NOMO-1 treated with DMSO at 0.1 percent for 48 hours (cell line): ENCODE measurements around the gene VRTN.
"Not testable (repeated sequence)": the region's sequence is repeated elsewhere in the genome, so short reads cannot be mapped to it uniquely, and the experiment has no call there.

Experiments used
- DNase-seq: peaks from one replicate; lab custom pipeline; 2025; ENCODE audit not compliant: unreplicated experiment; lab: John Stamatoyannopoulos, UW

VRTN gene

GRCh38 chr14:74348735-74349463, 628 bp downstream of the VRTN start:
- no peak for DNase-seq

GRCh38 chr14:74349757-74350156, 1.5 kb downstream of the VRTN start:
- no peak for DNase-seq

DNA sequence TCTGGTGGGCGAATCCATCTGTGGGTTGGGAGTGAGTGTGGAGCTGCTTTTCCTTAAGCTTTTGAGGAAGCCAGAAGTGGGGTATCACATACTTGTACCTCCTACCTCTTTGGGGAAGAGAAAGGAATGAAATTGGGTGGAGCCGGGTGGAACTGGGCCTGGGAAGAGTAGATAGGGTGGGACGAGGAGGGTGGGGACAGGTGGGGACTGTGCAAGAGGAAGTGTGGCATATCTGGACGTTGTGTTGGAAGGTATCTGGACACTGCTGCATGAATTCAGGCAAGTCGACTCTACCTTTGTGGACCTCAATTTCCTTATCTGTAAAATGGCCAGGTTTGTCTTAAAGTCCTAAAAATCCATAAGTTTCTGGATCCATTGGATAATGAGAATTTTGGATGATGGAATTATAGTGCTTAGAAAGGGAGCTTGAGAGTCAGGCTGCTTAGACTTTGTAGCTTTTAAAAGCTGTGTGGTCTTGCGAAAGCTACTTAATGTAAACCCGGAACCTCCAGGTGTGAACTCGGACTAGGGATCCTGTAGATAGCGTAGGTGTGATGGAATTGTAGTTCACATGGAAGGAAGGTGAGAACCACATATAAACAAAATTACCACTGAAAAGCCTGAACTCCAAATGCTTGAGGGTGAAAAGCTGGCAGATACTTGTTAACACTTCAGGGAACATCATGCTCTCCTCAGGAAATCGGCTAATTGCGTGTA, 2.1 kb downstream of the VRTN start:
- DNase-seq = no peak

- no peak for DNase-seq
Observed at GRCh38 chr14:74350928-74351323, 2.7 kb downstream of the VRTN start.

- DNase-seq = no peak
Observed at GRCh38 chr14:74356892-74357575, 8.8 kb downstream of the VRTN start.

- no peak for DNase-seq
Observed at GRCh38 chr14:74357585-74357984, 9.3 kb downstream of the VRTN start.

DNA sequence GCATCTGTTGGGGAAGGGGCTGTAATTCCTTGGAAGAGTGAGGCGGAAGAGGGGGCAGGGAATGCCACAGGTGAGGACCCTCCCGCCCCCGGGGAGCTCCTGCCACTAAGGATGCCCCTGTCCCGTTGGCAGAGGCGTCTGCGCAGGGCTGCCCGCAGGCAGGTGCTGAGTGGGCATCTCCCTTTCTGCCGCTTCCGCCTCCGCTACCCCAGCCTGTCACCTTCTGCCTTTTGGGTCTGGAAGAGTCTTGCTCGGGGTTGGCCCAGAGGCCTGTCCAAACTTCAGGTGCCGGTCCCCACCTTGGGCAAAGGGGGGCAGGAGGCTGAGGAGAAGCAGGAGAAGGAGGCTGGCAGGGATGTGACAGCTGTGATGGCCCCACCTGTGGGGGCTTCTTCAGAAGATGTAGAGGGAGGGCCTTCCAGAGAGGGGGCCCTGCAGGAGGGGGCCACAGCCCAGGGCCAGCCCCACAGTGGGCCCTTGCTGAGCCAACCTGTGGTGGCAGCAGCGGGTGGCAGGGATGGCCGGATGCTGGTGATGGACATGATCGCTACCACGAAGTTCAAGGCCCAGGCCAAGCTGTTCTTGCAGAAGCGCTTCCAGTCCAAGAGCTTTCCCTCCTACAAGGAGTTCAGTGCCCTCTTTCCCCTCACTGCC, 10.0 kb downstream of the VRTN start:
- DNase-seq = no peak

DNA sequence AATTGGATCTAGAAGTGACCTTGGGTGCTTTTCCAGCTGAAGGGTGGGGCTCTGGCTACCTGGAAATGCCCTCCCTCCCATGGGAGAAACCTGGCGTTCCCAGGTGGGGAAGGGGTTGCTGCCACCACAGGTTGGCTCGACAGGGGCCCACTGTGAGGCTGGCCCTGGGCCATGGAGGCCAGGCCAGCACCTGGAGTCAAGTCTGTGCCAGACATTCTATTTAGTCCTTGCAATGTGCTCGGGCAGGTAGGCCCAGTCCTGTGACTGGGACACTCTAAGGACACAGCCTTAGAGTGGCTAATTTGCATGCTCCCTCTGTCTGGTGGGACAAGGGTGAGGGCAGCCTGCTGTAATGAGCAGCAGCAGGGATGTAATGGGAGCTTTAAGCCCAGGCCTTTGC, 11.9 kb downstream of the VRTN start:
- DNase-seq = no peak

- DNase-seq = peak; percentile 61
Observed at GRCh38 chr14:74362361-74362915, 14.2 kb downstream of the VRTN start.

GRCh38 chr14:74364271-74364880, 16.1 kb downstream of the VRTN start:
- DNase-seq = no peak

DNA sequence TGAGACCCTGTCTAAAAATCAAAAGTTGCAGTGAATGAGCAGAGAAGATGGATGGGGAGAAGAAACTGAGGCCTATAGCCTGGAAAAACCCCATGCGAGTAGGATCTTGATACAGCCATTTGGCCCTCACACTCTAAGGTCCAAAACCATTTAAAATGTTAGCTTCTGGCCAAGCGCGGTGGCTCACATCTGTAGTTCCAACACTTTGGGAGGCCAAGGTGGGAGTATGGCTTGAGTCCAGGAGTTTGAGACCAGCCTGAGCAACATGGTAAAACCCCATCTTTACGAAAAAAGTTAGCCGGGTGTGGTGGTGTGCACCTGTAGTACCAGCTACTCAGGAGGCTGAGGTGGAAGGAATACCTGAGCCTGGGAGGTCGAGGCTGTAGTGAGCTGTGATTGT, 19.8 kb downstream of the VRTN start:
- no peak for DNase-seq

GRCh38 chr14:74368441-74368840, 20.2 kb downstream of the VRTN start:
- DNase-seq = no peak

DNA sequence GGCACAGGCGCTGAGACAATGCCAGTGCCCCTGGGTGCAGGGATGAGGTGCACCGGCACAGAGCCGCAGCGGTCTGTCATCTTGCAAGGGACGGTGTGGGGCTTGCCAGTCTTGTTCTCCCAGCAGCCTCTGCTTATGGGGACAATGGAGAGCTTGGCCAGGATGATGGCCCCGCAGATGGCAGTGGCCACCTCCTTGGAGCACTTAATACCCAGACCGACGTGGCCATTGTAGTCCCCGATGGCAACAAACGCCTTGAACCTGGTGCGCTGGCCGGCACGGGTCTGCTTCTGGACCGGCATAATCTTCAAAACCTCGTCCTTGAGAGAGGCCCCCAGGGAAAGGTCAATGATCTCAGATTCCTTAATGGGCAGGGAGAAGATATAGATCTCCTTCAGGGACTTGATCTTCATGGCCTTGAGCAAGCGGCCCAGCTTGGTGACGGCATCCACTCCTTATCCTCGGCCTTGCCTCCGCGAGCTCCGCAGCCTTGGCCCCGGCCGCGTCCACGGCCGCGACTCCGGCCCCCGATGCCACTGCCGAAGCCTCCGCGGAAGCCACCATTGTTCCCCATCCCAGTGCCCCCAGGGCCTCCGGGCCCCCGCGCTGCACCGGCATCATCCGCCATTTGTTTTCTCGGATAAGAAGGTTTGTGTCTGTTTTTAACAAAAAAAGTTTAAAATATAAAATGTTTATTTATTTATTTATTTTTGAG, 29.9 kb downstream of the VRTN start:
- DNase-seq = no peak

GRCh38 chr14:74380172-74380571, 31.9 kb downstream of the VRTN start:
- DNase-seq = no peak

- no peak for DNase-seq
Observed at GRCh38 chr14:74380845-74381244, 32.6 kb downstream of the VRTN start.

DNA sequence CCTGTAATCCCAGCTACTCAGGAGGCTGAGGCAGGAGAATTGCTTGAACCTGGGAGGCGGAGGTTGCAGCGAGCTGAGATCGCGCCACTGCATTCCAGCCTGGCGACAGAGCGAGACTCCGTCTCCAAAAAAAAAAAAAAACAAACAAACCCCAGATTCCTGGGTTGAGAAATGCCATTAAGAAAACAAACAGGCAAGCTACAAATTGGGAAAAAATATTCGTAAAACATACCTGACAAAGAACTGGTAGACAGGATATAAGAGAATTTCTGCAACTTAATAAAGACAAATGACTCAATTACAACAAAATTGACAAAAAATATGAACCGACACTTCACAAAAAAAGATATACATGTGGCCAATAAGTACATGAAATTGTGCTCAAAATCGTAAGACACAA, 33.3 kb downstream of the VRTN start:
- DNase-seq = not testable (repeated sequence)

DNA sequence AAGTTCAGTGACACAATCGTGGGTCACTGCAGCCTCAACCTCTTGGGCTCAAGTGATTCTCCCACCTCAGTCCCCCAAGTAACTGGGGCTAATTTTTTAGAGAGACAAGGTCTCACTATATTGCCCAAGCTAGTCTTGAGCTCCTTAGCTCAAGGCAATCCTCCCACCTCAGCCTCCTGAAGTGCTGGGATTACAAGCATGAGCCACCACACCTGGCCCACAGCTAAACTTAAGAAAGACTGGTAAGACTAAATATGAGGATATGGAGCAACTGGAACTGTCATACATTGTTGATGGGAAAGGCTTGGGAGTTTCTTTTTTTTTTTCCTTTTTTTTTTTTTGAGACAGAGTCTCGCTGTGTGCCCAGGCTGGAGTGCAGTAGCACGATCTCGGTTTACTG, 34.0 kb downstream of the VRTN start:
- DNase-seq = no peak

GRCh38 chr14:74389980-74390379, 41.7 kb downstream of the VRTN start:
- DNase-seq = no peak

- DNase-seq = not testable (repeated sequence)
Observed at GRCh38 chr14:74390505-74390904, 42.2 kb downstream of the VRTN start.

GRCh38 chr14:74391479-74391878, 43.2 kb downstream of the VRTN start:
- DNase-seq = no peak
